HG03571 (cell line): ENCODE measurements around the gene EFCAB10.
A peak's percentile ranks its signal among the peaks of the same experiment; 100 is the strongest.
"Not testable (repeated sequence)": the region's sequence is repeated elsewhere in the genome, so short reads cannot be mapped to it uniquely, and the experiment has no call there.

Source experiments
- ATAC-seq: cut with Tn5 transposase; IDR thresholded peaks from one replicate; pipeline ENCODE4 v1.9.1; 2021; ENCODE audit not compliant: unreplicated experiment

The EFCAB10 gene

GRCh38 chr7:105599551-105599950, 18.3 kb upstream of the EFCAB10 start:
- no peak for ATAC-seq

DNA sequence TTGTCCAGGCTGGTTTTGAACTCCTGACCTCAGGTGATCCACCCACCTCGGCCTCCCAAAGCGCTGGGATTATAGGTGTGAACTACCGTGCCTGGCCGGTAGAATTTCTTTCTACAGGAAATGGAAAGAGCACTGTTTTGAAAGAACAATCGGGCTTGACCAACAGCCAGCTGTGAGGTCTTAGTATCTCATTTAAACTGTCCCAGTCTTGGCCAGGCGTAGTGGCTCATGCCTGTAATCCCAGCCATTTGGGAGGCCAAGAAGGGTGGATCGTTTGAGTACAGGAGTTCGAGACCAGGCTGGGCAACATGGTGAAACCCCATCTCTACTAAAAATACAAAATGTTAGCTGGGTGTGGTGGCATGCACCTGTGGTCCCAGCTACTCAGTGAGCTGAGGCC, 17.8 kb upstream of the EFCAB10 start:
- not testable (repeated sequence) for ATAC-seq

GRCh38 chr7:105596866-105597265, 15.6 kb upstream of the EFCAB10 start:
- ATAC-seq: no peak

DNA sequence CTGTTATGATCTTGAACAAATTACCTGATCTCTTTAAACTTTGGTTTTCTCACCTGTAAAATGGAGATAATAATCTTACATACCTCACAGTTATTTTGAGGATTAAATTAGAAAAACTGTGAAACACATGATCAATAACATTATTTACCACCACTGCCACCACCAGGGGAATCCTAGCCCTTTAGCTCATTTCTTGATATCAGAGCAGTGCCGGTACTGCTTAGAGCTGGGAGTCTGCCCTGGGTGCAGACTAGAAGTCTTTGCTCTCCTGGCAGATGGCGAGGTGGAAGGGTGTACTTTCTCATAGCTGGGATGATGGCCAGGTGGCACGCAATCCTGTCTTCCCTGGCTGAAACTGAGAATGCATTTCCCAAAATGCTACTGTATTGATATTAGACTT, 12.7 kb upstream of the EFCAB10 start:
- ATAC-seq: no peak

DNA sequence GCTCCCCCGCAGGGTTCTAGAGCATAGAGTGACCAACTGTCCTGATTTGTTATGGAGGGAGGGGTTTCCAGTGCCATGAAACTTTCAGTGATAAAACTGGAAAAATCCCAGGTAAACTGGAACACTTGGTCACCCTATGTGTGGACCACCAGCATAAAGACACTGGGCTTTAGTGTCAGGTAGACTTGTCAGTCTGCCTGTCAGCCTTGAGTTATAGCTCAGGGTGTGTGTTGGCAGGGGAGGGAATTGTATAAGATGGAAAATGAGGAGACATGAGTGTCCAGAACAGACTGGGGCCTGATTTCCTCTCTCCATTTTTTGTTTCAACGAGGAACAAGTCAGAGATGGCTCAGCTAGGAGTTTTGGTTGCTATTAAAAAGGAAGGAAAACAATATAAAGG, 10.2 kb upstream of the EFCAB10 start:
- ATAC-seq: no peak

DNA sequence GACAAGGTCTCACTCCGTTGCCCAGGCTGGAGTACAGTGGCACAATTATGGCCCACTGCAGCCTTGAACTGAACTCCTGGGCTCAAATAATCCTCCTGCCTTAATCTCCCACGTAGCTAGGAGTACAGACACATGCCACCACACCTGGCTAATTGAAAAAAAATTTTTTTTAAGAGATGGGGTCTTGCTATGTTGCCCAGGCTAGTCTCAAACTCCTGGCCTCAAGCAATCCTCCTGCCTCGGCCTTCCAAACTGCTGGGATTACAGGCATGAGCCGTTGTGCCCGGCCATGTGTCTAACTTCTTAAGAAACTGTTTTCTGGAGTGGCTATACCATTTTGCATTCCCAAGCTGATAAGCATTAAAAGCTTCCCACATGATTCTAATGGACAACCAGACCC, 9.5 kb upstream of the EFCAB10 start:
- ATAC-seq: no peak

DNA sequence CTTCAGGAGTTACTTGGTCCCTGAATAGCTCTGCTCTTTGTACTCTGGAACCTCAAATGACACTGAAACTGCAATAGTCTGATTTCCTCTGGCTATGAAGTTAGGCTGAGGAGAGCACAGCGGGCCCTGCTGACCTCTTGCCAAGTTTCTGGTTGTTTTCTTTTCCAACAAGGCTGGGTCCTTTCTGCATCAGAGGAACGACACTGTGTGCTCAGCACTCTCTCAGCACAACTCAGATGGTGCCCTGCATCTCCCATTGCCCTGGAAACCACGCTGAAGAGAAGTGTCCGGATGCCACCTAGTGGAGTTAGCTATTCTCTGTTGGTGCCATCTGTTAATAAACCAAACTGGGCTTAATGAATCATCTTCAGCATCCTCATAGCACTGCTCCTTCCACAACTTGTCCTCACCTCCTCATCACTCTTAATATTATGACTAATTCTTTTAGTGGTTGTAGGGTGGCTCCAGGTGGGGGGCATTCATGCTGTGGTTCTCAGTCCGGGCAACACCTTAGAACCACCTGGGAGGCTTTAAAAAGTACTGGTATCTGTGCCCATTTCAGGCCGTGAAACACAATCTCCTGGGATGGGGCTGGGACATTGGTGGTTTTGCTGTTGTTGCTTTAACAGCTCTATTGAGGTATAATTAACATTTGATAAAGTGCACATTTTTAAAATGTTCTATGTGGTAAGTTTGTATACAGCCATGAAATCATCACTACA, 8.2 kb upstream of the EFCAB10 start:
- ATAC-seq: peak; percentile 79

DNA sequence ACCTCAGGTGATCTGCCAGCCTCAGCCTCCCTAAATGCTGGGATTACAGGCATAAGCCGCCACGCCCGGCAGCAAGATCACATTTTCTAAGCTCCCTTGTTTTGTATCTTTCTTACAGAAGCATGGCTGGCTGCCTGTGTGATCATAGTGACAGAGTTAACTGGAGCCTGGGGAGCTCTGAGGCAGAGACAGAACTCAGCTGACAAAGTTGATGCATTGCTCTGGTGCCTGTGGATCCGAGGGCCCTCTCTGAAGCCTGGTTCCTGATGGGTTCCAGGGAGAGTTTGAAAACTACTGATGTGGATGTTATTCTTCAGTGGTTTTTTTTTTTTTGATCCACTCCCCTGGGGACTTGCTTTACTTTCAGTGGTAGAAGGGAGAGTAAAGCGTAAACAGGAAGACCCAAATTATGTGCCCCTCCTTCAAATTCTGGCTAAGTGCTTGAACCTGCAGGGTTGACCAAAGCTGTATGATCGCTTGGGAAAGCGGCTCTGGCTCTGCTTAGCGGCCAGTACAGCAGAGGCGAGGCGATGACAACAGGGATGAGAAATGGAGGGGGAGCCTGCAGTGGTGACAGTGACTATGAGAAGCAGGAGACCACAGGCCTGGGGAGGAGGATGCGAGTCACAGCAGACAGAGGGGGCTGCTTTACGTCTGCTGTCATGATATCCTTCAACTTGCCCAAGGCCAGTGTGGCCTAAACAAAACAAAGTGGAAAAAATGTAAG, 6.8 kb upstream of the EFCAB10 start:
- ATAC-seq: no peak

- ATAC-seq: no peak
These were observed 4.7 kb upstream of the EFCAB10 start for GRCh38 chr7:105585850-105586500.

- no peak for ATAC-seq
These were observed 2.9 kb upstream of the EFCAB10 start for GRCh38 chr7:105584165-105584564.

DNA sequence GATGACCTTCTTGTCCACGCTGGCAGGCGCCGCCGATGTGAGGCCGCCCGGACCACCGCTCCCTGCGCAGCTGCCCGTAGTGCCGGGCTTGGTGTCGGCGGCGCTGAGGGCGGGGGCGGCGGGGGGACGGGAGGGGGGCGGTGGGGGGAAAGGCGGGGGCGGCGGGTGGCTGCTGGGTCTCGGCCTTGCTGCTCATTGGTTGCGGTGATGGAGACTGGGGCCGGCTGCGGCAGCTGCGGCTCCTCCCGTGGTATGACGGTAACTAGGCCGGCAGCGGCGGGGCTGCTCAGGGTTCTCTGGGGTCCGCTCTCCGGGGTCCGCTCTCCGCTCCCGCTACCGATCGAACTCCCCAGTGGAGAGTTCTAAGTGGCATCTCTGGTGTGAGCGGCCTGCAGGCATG, 1.8 kb upstream of the EFCAB10 start:
- ATAC-seq: no peak

- ATAC-seq: no peak
These were observed 1.1 kb downstream of the EFCAB10 start for GRCh38 chr7:105580022-105580740.

DNA sequence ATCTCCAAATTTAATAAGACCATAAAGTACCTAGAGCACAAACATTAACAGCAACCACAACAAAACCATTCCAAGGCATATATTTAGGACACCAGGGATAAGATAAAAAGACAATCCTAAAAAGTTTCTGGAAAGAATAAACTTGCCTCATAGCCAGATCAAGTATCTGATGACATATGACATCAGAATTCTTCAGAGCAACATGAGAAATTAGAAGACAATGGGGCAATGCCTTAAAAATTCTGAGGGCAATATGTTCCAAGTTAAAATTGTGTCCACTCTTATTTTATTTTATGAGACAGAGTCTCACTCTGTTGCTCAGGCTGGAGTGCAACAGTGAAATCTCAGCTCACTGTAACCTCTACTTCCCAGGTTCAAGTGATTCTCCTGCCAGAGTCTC, 2.8 kb downstream of the EFCAB10 start:
- ATAC-seq: no peak

DNA sequence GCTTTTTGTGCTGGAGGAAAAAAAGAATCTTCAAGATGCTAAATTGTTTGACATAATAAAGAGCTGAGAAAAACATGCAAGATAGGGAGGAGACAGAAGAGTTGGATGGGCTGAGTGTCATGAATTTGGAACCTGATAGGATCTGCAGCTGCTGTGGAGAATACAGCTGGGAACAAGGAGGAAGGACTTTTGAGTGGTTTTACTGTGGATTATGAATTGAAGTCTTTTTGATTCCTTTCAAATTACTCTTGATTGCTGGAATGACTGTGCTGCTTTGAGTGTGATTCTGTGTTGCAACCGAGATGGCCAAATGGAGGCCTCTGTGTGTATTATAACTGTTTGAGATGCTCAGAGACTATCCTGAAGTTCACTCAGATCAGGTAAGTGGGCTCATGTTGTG, 4.0 kb downstream of the EFCAB10 start:
- no peak for ATAC-seq

- ATAC-seq: no peak
These were observed 9.4 kb downstream of the EFCAB10 start for GRCh38 chr7:105571891-105572290.

- no peak for ATAC-seq
These were observed 13.5 kb downstream of the EFCAB10 start for GRCh38 chr7:105567821-105568220.

GRCh38 chr7:105567024-105567423, 14.3 kb downstream of the EFCAB10 start:
- ATAC-seq: no peak

DNA sequence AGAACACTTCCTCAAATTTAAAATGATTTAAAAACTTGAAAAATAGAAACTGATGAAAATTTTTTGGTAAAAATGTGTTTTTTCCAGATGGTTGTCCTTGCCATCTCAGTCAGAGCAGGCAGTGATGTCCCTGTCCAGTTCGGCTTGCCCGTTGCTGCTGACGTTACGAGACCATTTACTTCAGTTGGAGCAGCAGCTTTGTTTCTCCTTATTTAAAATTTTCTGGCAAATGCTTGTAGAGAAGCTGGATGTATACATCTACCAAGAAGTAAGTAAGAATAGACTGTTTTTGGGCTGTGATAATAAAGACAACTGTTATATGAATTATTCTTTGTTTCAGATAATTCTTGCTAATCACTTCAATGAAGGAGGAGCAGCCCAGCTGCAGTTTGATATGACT, 16.1 kb downstream of the EFCAB10 start:
- no peak for ATAC-seq

DNA sequence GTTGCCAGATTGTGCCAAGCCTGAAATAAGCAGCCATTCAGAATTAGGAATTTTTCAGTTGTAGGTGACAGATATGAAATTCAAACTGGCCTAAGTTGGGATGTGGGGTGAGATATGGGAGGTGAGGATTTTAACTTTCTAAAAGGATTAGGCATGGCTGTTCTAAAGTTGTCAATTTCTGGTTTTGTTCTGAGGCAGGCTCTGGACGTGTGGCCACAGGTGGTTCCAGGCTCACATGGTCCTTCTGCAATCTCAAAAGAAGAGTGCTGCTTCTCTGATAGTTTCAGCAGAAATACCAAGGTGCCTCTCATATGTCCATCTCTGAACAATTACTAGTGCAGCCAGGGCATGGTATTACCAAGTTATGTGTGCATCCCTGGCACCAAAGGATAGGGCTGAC, 21.4 kb downstream of the EFCAB10 start:
- no peak for ATAC-seq

- ATAC-seq: no peak
These were observed 43.0 kb downstream of the EFCAB10 start for GRCh38 chr7:105538339-105538738.

- ATAC-seq: no peak
These were observed 48.4 kb downstream of the EFCAB10 start for GRCh38 chr7:105532709-105533460.
